Activated naive CD8-positive, alpha-beta T cell treated with anti-CD3 and anti-CD28 coated beads, Interleukin-2, amount 50 U/mL, for 16 hours (primary cell): Measurements from ENCODE around the gene SMLR1.
"Not testable (repeated sequence)": the region's sequence is repeated elsewhere in the genome, so short reads cannot be mapped to it uniquely, and the experiment has no call there.

ENCODE experiments used
- DNase-seq: peaks from one replicate; pipeline ENCODE4 v3.0.0-alpha.2; 2020; ENCODE audit warnings: low read depth, low spot score

SMLR1 gene

GRCh38 chr6:130827247-130828149, at the start of gene SMLR1:
TSS of gene SMLR1 (plus strand) at chr6:130827406. CDS start at chr6:130827414, 8 bp downstream.
- DNase-seq = no peak

DNA sequence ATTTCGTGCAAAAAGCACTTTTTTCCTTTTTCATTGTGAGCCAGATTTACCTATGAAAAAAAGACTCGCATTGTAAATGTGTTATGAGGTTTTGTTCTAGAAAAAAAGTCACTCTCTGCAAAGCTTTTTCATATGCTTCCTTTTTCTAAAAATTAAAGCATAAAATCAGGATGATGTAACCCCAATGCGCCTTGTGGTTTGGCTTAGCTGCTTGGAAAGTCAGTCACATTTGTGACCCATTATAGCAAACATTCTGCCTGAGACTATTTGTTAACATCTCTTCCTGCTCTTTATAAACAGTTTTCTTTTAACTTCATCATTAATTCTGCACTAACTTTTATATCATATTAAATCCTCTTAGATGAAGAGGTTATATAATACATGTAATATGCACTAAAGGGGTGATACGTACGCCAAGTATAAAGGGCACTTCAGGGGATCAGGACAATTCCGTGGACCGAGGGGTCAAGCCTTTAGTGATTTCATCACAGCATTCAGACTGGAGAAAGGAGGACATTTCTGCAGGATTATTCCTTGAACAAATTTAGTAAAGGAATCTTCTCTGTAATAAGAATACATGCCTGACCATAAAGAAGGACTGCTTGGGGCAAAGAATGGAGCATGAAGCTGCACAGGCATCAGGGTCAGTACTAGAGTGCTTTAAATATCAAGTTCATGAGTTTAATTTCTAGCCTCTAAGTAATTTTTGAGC, 48.1 kb upstream of the SMLR1 start:
- DNase-seq = no peak

GRCh38 chr6:130779658-130780033, 47.6 kb upstream of the SMLR1 start:
- no peak for DNase-seq

DNA sequence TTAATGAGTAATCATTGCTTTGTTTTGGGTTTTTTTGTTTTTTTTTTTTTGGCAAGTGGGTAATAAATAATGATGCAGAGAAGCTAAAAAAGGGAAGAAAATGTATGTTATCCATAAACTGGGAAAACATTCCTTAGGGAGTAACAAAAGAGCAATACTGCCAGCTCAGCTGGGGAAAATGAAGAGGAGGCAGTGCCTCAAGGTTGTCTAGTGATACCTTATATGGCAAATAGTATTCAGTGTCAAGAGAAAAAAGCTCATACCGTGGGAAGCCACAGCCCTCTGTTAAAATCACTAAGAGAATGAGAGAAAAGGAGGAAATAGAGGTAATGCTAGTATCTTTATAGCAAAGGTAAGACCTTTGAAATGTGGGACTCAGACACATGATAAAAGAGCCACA, 47.1 kb upstream of the SMLR1 start:
- DNase-seq = no peak

DNA sequence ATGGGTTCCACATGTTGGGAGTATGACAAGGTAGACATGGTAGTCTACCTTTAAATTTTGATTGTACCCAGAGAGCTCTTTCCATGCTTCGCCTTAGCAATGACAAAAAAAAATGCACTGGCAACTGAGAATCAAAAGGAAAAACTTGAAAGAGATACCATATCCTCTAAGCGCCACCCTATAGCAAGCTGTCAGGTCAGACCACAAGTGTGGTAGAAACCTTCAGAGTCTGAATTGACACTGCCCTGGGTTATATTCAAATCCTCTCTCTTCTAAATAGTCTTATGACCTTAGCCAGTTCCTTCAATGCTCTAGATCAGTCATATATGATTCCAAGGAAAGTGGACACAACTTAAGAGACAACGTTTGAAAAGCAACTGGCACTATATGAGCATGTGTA, 45.6 kb upstream of the SMLR1 start:
- DNase-seq = no peak

- DNase-seq = no peak
Observed at GRCh38 chr6:130783416-130784107, 43.6 kb upstream of the SMLR1 start.

DNA sequence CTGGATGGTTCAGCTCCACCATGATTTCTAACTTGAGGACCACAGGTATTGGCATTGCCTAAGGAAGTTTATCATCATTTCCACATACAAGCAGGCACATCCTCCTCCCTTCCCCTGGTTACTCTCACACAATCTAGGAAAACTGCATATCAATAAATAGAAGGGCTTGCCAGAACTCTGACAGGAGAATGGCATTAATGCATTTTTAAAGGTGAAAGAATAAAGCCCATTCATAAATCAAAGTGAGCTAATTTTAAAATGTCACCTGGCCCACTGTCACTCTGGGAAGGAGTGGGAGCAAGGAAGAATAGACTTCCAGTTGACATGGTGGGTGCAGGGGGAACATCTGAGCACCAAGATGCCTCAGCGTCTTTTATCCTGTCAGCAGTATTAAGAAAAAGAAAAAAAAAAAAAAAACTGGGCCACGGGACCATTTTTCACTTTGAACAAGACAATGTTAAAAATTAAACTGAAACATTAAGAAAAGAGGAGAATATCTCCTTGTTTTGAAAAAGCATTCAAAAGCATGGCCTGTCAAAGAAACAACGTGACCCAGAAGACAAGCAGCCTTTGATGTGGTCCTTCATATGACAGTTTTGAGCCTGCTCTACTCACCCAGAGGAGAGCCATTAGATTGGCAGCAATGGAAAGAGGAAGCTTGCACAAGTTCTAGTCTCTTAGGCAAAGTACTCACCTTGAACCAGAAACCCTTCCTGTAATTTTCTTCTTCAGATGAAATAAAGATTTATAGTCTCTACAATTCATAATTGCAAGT, 39.3 kb upstream of the SMLR1 start:
- no peak for DNase-seq

DNA sequence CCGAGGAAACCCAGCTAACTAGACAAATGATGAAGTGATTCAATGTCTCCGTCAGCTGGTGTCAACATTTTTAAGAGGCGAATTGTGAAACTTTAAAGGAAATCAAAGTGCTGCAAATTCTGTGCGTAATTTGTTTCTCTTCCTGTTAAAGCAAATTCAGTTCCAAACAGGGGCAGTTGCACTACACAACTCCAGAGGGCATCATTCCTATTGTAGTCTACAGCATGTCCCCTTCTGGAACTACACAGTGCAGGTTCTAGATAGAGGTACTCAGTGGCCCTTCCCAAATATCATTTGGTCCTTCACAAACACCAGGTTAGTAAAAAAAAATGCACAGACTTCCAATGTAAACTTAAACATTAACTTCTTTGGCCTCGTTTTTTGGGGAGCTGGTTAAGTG, 38.3 kb upstream of the SMLR1 start:
- DNase-seq = no peak

DNA sequence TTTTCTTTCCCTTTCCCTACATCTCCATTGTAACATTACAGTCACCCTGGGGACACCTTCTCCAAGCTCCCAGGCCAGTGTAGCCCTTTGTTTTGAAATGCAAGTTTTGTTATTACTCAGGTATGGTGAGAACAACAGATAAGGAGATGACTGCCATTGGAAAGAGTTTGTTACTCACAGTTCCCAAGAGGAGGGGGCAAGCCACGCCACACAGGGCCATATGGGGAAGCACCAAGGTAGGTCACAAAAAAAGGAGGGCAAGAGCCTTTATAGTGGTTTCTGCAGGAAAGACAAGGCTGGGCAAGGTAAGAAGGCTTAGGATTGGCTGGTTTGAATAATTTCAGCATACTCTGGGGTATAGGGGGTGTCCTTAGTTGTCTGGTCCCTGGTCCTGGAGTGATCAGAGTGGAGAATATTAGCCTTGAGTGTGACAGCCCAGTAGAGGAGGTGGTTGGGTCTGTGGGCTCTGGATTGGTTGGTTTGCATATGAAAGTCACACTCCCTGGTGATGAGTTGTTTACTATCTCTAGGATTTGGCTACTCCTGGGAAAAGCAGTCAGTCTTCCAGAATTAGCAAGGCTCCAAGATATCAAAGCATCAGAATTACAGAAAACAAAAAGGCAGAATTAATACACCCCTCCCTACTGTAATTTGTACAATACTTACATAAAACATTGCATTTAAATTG, 33.1 kb upstream of the SMLR1 start:
- DNase-seq = no peak

- DNase-seq = no peak
Observed at GRCh38 chr6:130794738-130795137, 32.5 kb upstream of the SMLR1 start.

GRCh38 chr6:130796313-130796905, 30.8 kb upstream of the SMLR1 start:
- DNase-seq = no peak

- DNase-seq = no peak
Observed at GRCh38 chr6:130797061-130797460, 30.1 kb upstream of the SMLR1 start.

- not testable (repeated sequence) for DNase-seq
Observed at GRCh38 chr6:130801368-130801767, 25.8 kb upstream of the SMLR1 start.

GRCh38 chr6:130810307-130811030, 16.7 kb upstream of the SMLR1 start:
- no peak for DNase-seq

DNA sequence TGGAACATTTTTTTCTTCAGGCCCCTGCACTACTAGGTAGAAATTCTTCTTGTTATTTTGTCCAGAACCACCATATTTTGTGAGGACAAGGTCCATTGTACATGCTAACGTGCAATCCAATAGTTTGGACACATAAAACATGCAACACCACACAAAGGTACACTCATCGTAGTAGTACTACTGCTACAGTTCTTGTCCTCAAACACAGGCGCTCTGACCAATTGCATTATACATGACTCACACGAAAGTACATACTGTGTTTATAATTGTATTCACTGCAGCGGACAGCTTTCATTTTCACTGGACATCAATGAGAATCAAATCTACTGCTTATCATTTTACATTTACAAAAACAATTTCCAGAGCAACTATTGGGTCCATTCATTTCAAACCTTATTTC, 15.3 kb upstream of the SMLR1 start:
- DNase-seq = no peak

GRCh38 chr6:130814506-130814905, 12.7 kb upstream of the SMLR1 start:
- DNase-seq = no peak

DNA sequence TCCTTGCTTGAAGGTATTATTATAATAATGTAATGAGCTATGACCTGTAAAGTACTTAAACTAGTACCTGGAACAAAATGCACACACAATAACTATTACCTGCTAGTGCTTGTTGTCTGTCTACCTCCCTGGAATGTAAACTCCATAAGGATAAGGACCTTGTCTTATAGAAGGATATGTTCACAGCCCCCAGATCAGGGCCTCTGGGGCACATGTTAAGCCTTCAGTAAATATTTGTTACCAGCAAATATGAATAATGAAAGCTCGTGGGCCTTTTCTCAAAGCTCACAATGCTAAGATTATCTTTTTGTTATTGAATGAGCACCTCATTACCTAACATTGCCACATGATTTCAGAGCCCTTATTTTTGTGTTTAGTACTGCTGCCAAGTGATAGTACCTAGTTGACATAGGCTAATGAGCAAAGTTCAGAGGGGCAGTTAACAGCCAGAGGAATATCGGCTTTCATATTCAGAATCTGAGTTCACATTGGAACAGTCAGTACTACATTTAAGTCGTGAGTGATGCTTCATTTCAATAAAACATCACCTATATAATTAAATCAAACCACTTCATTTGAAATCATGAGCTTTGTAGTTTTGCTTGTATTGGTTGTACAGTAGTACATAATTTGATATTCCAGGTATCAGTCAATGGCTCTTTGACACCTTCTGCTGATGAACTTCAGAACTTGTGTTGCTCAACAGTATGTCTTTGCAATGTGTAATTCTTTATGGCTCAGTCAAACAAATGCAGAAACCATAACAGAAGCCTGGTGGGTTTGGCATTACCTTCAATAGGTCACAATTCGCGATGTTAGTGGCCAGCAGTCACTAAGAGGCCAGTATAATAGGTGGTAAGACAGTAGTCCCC, 11.8 kb upstream of the SMLR1 start:
- no peak for DNase-seq

DNA sequence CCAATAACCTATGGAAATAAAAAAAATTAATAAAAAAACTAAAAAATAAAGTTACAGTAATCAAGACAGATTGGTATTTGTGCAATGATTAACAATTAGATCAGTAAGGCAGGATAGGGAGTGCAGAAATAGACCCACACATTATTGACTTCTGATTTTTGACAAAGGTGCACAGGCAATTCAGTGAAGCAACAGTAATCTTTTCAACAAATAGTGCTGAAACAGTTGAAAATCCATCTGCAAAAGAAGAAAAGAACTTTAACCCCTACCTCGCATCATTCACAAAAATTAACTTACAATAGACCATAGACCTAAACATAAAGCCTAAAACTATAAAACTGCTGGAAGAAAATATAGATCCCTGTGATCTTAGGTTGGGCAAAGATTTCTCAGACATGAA, 4.5 kb upstream of the SMLR1 start:
- no peak for DNase-seq
